Mesenchymal stem cell (in vitro differentiated cells and primary cell): ENCODE data around the gene CUX1.

ENCODE experiments used
- DNase-seq: peaks from one replicate; pipeline ENCODE4 v3.0.0-alpha.2; 2013
- H2AFZ ChIP-seq: one replicate; pipeline ENCODE4 v1.6.1; 2013; ENCODE audit warnings: low read depth, mild to moderate bottlenecking, control low read depth, inconsistent platforms, low read length, moderate library complexity
- H2AK5ac ChIP-seq: 2 replicates; pipeline ENCODE4 v1.6.1; 2013; ENCODE audit warnings: low read length, moderate library complexity, mild to moderate bottlenecking, inconsistent platforms; ENCODE audit not compliant: severe bottlenecking
- H2BK120ac ChIP-seq: one replicate; pipeline ENCODE4 v1.6.1; 2013; ENCODE audit warnings: low read depth, mild to moderate bottlenecking, inconsistent platforms, low read length, moderate library complexity
- H2BK12ac ChIP-seq, 2 experiments: one replicate each; pipeline ENCODE4 v1.6.1; 2013; ENCODE audit warnings: inconsistent platforms in 2 of 2, low read length in 2 of 2, mild to moderate bottlenecking in 2 of 2, moderate library complexity in 2 of 2, control low read depth in 1 of 2
- H2BK15ac ChIP-seq: one replicate; pipeline ENCODE4 v1.6.1; 2013; ENCODE audit warnings: mild to moderate bottlenecking, low read depth, inconsistent platforms; ENCODE audit not compliant: poor library complexity, severe bottlenecking
- H2BK5ac ChIP-seq: 2 replicates; pipeline ENCODE4 v1.6.1; 2013; ENCODE audit warnings: low read depth, mild to moderate bottlenecking, low read length, control low read depth, inconsistent platforms; ENCODE audit not compliant: poor library complexity, severe bottlenecking
- H3K14ac ChIP-seq, 2 experiments: one replicate each; pipeline ENCODE4 v1.6.1; 2013; ENCODE audit warnings: inconsistent platforms in 2 of 2, low read length in 2 of 2, control low read depth in 1 of 2, mild to moderate bottlenecking in 1 of 2, moderate library complexity in 1 of 2
- H3K18ac ChIP-seq, 2 experiments: one replicate each; pipeline ENCODE4 v1.6.1; 2013; ENCODE audit warnings: inconsistent platforms in 2 of 2, low read length in 2 of 2, control low read depth in 1 of 2, low read depth in 1 of 2, mild to moderate bottlenecking in 1 of 2
- H3K23ac ChIP-seq, 2 experiments: one replicate each; pipeline ENCODE4 v1.6.1; 2013; ENCODE audit warnings: inconsistent platforms in 2 of 2, low read length in 2 of 2, mild to moderate bottlenecking in 2 of 2, moderate library complexity in 2 of 2, control low read depth in 1 of 2
- H3K27ac ChIP-seq: 2 replicates; pipeline ENCODE4 v1.5.1; 2013; ENCODE audit warnings: mild to moderate bottlenecking, moderate library complexity, low read length, control low read depth, inconsistent platforms; ENCODE audit not compliant: poor library complexity, severe bottlenecking
- H3K27me3 ChIP-seq, 2 experiments: 2 replicates each; pipeline versions ENCODE4 v1.6.1 to v1.7.0; 2013; ENCODE audit warnings: low read length in 2 of 2, mild to moderate bottlenecking in 2 of 2, moderate library complexity in 2 of 2, control low read depth in 1 of 2, inconsistent platforms in 1 of 2; ENCODE audit not compliant: control insufficient read depth in 1 of 2, insufficient read depth in 1 of 2
- H3K36me3 ChIP-seq, 2 experiments: 2 replicates each; pipeline versions ENCODE4 v1.6.1 to v1.7.0; 2013; ENCODE audit warnings: low read length in 2 of 2, control low read depth in 1 of 2, inconsistent platforms in 1 of 2, low read depth in 1 of 2, mild to moderate bottlenecking in 1 of 2; ENCODE audit not compliant: insufficient read depth in 2 of 2, control insufficient read depth in 1 of 2
- H3K4ac ChIP-seq, 2 experiments: one replicate each; pipeline ENCODE4 v1.6.1; 2013; ENCODE audit warnings: inconsistent platforms in 2 of 2, low read length in 2 of 2, mild to moderate bottlenecking in 2 of 2, moderate library complexity in 2 of 2, control low read depth in 1 of 2, low read depth in 1 of 2
- H3K4me1 ChIP-seq: 2 replicates; pipeline ENCODE4 v1.6.1; 2013; ENCODE audit warnings: low read depth, low read length, control low read depth; ENCODE audit not compliant: control insufficient read depth, insufficient read depth
- H3K4me2 ChIP-seq: 2 replicates; pipeline ENCODE4 v1.6.1; 2013; ENCODE audit warnings: low read length, mild to moderate bottlenecking, inconsistent platforms; ENCODE audit not compliant: poor library complexity, severe bottlenecking
- H3K4me3 ChIP-seq, 2 experiments: 2 replicates each; pipeline versions ENCODE4 v1.5.1 to v1.7.0; 2013; ENCODE audit warnings: low read length in 2 of 2, mild to moderate bottlenecking in 2 of 2, control low read depth in 1 of 2, low read depth in 1 of 2; ENCODE audit not compliant: insufficient read depth in 1 of 2
- H3K79me1 ChIP-seq: replicated peaks from 2 replicates; pipeline ENCODE4 v1.6.1; 2013; ENCODE audit warnings: mild to moderate bottlenecking, control low read depth, low read length, inconsistent platforms; ENCODE audit not compliant: poor library complexity, severe bottlenecking
- H3K9ac ChIP-seq: 2 replicates; pipeline ENCODE4 v1.7.0; 2013; ENCODE audit warnings: mild to moderate bottlenecking, low read length, moderate library complexity
- H3K9me3 ChIP-seq: 2 replicates; pipeline ENCODE4 v1.7.0; 2013; ENCODE audit warnings: mild to moderate bottlenecking, low read length; ENCODE audit not compliant: control insufficient read depth
- H4K8ac ChIP-seq: one replicate; pipeline ENCODE4 v1.6.1; 2013; ENCODE audit warnings: inconsistent platforms, mild to moderate bottlenecking, low read length, moderate library complexity
- H4K91ac ChIP-seq: one replicate; pipeline ENCODE4 v1.6.1; 2013; ENCODE audit warnings: mild to moderate bottlenecking, low read length, inconsistent platforms
- WGBS: methylation state at CpG from one replicate; pipeline ENCODE4 v1.1.7; 2013; ENCODE audit warnings: mixed read lengths; 5-methylcytosine and 5-hydroxymethylcytosine counted together

The CUX1 gene

GRCh38 chr7:102195361-102195760 lies 377.9 kb downstream of the CUX1 start:
- H2AK5ac ChIP-seq, result no peak overlapping the region
- H2AFZ ChIP-seq, result no peak overlapping the region
- H3K36me3 ChIP-seq, result peaks cover 57 to 77% of the 10 kb centered on the region in 2 experiments
- H3K79me1 ChIP-seq, result peaks cover 2% of the 10 kb centered on the region
- no peak overlapping the region for H2BK5ac ChIP-seq
- no peak overlapping the region for H2BK120ac ChIP-seq
- no peaks in the 10 kb centered on the region for H3K27me3 ChIP-seq
- DNase-seq, result no peak
- H3K9me3 ChIP-seq, result no peaks in the 10 kb centered on the region
- H4K8ac ChIP-seq, result no peak overlapping the region
- H3K18ac ChIP-seq, result no peak overlapping the region
- H4K91ac ChIP-seq, result no peak overlapping the region
- H3K4me1 ChIP-seq, result peaks cover 3% of the 10 kb centered on the region
- H2BK15ac ChIP-seq, result no peak overlapping the region
- no peak overlapping the region for H3K4me2 ChIP-seq
- no peak overlapping the region for H3K14ac ChIP-seq
- H3K23ac ChIP-seq, result no peak overlapping the region
- H3K27ac ChIP-seq, result no peak overlapping the region
- H3K9ac ChIP-seq, result no peak overlapping the region
- no peak overlapping the region for H3K4me3 ChIP-seq
- 99% methylated on average over 34 of the region's 34 CpGs for WGBS
- no peak overlapping the region for H2BK12ac ChIP-seq
- no peak overlapping the region for H3K4ac ChIP-seq

- no peaks in the 10 kb centered on the region for H3K27me3 ChIP-seq
- H3K23ac ChIP-seq, result no peak overlapping the region
- no peak overlapping the region for H2BK120ac ChIP-seq
- no peak overlapping the region for H3K4me3 ChIP-seq
- no peak overlapping the region for H2BK12ac ChIP-seq
- no peak overlapping the region for H3K18ac ChIP-seq
- H3K36me3 ChIP-seq, result peaks cover 55 to 71% of the 10 kb centered on the region in 2 experiments
- 98% methylated on average over 25 of the region's 25 CpGs for WGBS
- H2AFZ ChIP-seq, result no peak overlapping the region
- H3K4me1 ChIP-seq, result peaks cover 3% of the 10 kb centered on the region
- no peak overlapping the region for H4K91ac ChIP-seq
- H3K27ac ChIP-seq, result no peak overlapping the region
- no peak for DNase-seq
- no peak overlapping the region for H3K4ac ChIP-seq
- no peak overlapping the region for H3K14ac ChIP-seq
- no peak overlapping the region for H3K4me2 ChIP-seq
- no peak overlapping the region for H2BK5ac ChIP-seq
- no peak overlapping the region for H4K8ac ChIP-seq
- H2BK15ac ChIP-seq, result no peak overlapping the region
- H3K79me1 ChIP-seq, result peaks cover 2% of the 10 kb centered on the region
- H3K9me3 ChIP-seq, result no peaks in the 10 kb centered on the region
- H2AK5ac ChIP-seq, result no peak overlapping the region
- no peak overlapping the region for H3K9ac ChIP-seq
Observed at GRCh38 chr7:102196028-102196427, 378.6 kb downstream of the CUX1 start.

- H2BK15ac ChIP-seq, result no peak overlapping the region
- over 99% methylated on average over 17 of the region's 17 CpGs for WGBS
- no peak overlapping the region for H4K8ac ChIP-seq
- no peaks in the 10 kb centered on the region for H3K9me3 ChIP-seq
- H4K91ac ChIP-seq, result no peak overlapping the region
- H3K4ac ChIP-seq, result no peak overlapping the region
- H3K23ac ChIP-seq, result no peak overlapping the region
- no peak overlapping the region for H3K27ac ChIP-seq
- H3K9ac ChIP-seq, result no peak overlapping the region
- no peaks in the 10 kb centered on the region for H3K27me3 ChIP-seq
- H3K4me2 ChIP-seq, result no peak overlapping the region
- peaks cover 3% of the 10 kb centered on the region for H3K4me1 ChIP-seq
- H3K18ac ChIP-seq, result no peak overlapping the region
- no peak overlapping the region for H2AFZ ChIP-seq
- no peak overlapping the region for H2BK5ac ChIP-seq
- no peak overlapping the region for H2BK12ac ChIP-seq
- no peak for DNase-seq
- H3K4me3 ChIP-seq, result no peak overlapping the region
- H3K14ac ChIP-seq, result no peak overlapping the region
- H3K36me3 ChIP-seq, result peaks cover 59 to 68% of the 10 kb centered on the region in 2 experiments
- H2AK5ac ChIP-seq, result no peak overlapping the region
- peaks cover 3% of the 10 kb centered on the region for H3K79me1 ChIP-seq
- H2BK120ac ChIP-seq, result no peak overlapping the region
Observed at GRCh38 chr7:102197161-102197560, 379.7 kb downstream of the CUX1 start.

- H4K91ac ChIP-seq, result no peak overlapping the region
- H3K36me3 ChIP-seq, result peaks cover 61 to 68% of the 10 kb centered on the region in 2 experiments
- no peak overlapping the region for H3K4ac ChIP-seq
- H3K9me3 ChIP-seq, result no peaks in the 10 kb centered on the region
- peaks cover 3% of the 10 kb centered on the region for H3K4me1 ChIP-seq
- no peak overlapping the region for H3K23ac ChIP-seq
- H2AK5ac ChIP-seq, result no peak overlapping the region
- H3K79me1 ChIP-seq, result peaks cover 3% of the 10 kb centered on the region
- H2AFZ ChIP-seq, result no peak overlapping the region
- no peak overlapping the region for H3K9ac ChIP-seq
- no peak overlapping the region for H3K14ac ChIP-seq
- WGBS, result over 99% methylated on average over 9 of the region's 12 CpGs
- no peak overlapping the region for H2BK120ac ChIP-seq
- H4K8ac ChIP-seq, result no peak overlapping the region
- H3K18ac ChIP-seq, result no peak overlapping the region
- no peak overlapping the region for H2BK12ac ChIP-seq
- H3K27me3 ChIP-seq, result no peaks in the 10 kb centered on the region
- no peak overlapping the region for H3K4me3 ChIP-seq
- no peak for DNase-seq
- H3K27ac ChIP-seq, result no peak overlapping the region
- H2BK5ac ChIP-seq, result no peak overlapping the region
- H3K4me2 ChIP-seq, result no peak overlapping the region
- no peak overlapping the region for H2BK15ac ChIP-seq
Observed at GRCh38 chr7:102197599-102197998, 380.2 kb downstream of the CUX1 start.
